SW480 (cell line): Measurements from ENCODE around the gene NEAT1.
A peak's percentile ranks its signal among the peaks of the same experiment; 100 is the strongest.
"Not testable (repeated sequence)": the region's sequence is repeated elsewhere in the genome, so short reads cannot be mapped to it uniquely, and the experiment has no call there.

Source experiments
- DNase-seq: peaks from one replicate; pipeline ENCODE4 v3.0.0-alpha.2; 2016; ENCODE audit warnings: low spot score

Gene NEAT1

DNA sequence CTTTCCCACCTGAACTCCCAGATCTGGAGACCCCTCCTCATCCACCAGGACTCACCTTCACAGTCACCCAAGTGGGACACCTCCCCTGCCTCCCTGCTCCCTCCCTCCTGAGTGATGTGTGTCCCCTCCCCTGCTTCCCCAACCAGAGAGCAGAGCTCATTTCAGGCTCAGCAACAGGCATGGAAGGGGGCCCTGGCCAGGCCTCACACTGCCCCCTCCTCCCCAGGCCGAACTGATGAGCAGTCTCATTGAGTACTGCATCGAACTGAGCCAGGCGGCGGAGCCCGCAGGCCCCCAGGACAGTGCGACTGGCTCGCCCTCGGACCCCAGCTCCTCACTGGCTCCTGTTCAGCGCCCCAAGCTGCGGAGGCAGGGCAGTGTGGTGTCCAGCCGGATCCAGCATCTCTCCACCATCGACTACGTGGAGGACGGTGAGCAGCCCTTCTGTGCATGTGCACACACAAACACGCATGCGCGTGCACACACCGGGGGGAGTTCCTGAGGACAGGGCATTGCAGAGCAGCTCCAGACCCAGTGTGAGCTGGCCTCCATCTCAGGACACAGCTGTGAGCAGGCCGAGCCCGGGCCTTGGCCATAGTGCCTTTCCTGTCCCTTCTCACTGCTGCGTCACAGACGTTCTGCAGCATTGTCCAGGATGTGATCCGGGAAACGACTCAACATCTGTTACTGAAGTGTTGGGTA lies 17.8 kb upstream of the NEAT1 start:
- DNase-seq, result no peak

GRCh38 chr11:65410936-65411680 lies 11.5 kb upstream of the NEAT1 start:
- no peak for DNase-seq

DNA sequence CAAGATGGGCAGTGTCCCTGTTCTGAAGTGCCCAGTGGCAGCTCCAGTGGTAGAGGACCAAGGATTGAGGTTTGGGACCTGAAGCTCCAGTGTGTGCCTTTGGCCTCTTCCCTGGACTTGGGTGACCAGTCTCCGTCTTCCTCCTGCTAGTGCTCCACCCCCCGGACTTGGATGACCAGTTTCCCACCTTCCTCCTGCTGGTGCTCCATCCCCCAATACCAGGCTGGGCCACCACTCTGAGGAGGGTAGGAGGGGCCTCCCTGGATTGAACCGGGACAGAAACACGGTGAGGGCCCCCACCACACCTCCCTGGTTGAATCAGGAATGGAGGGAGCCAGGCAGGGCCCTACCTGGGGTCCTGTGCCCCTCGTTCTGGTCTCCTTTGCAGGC lies 10.9 kb upstream of the NEAT1 start:
- DNase-seq, result no peak

GRCh38 chr11:65412271-65413076 lies 10.1 kb upstream of the NEAT1 start:
- no peak for DNase-seq

DNA sequence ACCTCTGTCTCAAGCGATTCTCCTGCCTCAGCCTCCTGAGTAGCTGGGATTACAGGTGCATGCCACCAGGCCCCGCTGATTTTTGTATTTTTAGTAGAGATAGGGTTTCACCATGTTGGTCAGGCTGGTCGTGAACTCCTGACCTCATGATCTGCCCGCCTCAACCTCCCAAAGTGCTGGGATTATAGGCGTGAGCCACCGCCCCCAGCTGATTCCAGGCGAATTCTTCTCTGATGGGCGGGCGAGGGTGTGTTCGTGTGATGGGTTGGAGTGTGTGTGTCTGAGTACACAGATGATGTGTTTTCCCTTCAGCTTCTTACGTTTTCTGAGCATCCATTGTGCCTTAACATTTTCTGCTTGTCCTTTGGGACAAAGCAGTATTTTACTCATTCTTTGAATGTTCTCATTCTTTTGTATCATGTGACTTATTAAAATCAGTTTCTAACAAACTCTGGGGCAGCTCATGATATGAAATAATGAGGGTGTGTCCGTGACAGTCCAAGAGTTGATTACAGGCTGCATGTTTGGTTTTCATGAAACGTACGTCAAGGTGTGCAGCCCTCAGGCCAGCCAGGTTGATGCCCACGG lies 9.4 kb upstream of the NEAT1 start:
- not testable (repeated sequence) for DNase-seq

DNA sequence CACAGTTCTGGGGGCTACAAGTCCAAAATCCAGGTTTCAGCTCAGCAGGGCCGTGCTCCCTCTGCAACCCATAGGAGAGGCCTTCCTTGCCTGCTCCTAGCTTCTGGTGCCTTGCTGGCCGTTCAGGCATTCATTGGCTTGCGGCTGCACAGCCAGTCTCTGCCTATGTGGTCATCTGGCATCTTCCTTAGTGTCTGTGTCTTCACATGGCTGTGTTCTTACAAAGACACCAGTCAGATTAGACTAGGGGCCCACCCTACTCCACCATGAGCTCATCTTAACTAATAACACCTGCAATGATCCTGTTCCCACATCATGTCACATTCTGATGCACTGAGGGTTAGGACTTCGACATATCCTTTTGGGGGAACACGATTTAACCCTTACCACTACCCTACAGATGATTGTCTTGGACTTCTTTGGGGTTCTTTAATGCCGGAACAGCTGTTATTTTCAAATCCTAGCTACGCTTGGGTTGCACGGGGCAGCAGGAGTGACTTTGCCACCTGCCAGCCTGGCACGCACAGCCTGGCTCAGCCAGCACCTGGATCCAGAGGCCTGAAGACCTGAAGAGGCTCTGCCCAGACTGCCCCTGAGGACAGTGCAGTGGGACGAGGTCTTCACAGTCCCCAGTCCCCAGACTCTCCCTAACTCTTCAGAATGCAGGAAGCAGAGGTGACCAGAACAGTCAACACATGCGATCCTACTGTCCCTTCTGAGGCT lies 7.7 kb upstream of the NEAT1 start:
- no peak for DNase-seq

DNA sequence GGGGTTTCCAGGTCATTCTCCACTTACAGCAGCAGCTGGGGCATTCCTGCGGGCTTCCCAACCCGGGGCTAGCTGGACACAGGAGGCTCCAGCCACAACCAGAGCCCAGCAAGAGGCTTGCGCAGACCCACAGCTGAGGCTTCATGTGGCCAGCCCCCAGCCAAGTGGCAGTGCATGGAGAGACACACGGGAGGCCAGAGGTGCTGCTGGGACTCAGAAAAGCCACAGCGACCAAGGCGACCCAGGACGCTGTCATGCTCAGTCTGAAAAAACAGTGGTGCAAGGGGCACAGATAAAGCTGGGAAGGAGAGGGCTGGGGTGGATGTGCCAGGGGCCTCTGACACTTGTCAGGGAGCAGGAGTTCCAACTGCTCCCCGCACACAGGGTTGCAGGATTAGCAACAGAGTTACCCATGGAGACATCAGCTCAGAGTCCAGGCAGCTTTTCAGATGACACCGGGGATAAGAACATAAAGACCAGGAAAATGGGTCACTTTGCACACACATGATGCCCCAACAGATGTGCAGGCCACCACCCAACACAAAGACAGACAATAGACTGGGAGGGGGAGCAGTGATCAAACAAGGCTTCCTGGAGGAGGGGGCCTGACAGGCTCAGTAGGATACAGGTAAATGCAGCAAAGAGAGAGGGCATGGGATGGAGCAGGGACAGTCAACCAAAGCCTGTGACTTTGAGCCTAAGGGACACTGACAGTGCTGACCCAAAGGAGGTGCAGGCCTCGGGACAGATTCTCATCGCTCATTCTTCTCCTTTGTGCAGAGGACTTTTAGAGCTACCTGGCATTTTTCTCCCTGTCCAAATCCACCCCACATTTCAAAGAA lies 6.9 kb upstream of the NEAT1 start:
- DNase-seq, result no peak

- DNase-seq, result peak; percentile 81
These were observed 6.2 kb upstream of the NEAT1 start for GRCh38 chr11:65416341-65416824.

DNA sequence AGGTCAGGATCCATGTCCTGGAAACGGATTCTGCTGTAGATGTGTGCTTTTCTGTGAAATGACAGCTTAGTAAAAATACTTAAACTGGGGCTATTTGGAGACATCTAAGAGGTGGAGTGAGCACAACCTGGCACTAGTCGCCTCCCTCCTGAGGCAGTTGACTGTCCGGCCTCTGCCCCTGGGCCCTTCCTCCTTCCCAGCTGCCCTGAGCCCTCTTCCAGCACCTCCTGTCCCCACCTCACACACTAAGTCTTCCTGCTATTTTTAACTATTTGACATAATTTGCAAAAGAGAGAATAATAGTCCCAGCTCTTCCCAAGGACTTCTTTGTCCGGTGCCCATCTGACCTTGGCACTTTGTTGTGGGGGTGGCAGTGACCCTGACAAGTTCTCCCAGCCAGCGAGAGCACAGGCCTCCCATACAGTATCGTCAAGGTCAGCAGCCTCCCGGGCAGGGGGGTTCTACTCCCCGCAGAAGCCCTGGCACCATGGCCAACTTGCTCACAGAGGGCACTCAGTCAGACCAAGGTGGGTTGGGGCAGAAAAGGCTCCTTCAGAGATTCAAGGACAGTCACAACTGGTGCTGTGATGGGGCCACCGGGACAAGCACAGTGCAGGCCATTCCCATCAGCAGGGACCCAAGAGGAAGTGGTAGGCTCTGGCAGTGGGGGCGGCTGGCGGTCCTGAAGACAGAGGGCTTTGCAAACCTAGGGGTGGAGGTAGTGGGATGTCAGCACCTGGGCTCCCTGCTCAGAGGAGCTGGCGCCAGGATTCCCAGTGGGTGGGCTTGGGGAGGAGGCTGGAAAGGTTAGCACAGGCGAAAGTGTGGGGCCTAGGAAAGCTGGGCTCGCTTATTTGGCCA lies 5.5 kb upstream of the NEAT1 start:
- DNase-seq, result peak; percentile 23

DNA sequence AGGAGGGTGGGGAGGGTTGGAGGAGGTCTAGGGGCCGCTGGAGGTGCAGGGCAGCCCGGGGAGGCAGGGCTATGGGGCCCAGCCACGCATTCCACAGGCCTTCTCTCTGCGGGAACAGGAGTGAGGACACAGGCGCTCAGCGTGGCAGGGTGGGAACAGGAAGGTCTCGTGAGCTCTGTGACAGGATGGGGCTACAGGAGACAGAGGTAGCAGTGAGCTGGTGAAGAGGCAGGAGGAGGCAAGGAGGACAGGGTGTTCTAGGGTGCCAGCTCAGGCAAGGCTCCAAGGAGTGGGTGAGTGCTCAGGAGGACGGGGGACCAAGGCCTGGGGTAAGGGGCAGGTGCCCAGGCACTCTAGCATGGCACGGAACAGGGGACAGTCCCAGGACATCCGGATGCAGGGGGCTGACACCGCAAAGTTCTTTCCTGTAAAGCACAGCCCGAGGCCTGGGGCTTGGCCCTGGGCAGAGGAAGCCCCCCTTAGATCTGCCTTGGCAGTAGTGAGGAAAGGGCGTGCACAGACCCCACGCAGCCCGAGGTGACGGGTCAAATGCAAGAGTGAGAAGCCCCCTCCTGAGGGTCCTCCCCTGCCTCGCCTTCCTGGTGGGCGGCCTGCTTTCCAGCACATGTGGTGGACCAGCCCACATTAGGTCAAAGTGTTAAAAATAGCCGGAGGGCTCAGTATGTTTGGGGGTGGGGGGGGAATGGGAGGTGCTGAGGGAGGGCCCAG lies 4.7 kb upstream of the NEAT1 start:
- DNase-seq, result peak; percentile 44

DNA sequence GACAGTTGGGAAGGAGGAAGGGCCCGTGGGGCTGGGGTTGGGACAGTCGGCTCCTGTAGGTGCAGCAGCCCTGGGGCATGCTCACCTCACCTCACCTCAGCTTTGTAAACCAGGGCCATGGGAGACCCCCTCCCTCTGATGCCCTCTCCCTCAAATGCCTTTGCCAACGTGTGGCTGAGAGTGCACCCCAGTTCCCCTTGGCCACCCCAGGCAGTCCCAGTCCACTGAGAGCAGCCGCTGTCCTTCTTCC lies 4.2 kb upstream of the NEAT1 start:
- DNase-seq, result no peak

- DNase-seq, result peak; percentile 98
These were observed 3.7 kb upstream of the NEAT1 start for GRCh38 chr11:65418681-65419459.

DNA sequence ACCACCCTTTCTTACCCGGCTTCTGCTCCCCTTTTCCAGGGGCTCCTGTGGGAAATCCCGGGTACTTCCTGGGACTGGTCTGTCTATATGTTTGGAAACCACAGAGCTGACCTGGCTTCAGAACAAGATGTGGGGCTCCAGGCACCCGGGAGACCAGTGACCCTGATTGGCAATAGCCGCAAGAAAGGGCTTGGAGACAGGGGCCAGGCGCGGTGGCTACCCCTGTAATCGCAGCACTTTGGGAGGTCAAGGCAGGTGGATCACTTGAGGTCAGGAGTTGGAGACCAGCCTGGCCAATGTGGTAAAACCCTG lies 3.2 kb upstream of the NEAT1 start:
- no peak for DNase-seq

DNA sequence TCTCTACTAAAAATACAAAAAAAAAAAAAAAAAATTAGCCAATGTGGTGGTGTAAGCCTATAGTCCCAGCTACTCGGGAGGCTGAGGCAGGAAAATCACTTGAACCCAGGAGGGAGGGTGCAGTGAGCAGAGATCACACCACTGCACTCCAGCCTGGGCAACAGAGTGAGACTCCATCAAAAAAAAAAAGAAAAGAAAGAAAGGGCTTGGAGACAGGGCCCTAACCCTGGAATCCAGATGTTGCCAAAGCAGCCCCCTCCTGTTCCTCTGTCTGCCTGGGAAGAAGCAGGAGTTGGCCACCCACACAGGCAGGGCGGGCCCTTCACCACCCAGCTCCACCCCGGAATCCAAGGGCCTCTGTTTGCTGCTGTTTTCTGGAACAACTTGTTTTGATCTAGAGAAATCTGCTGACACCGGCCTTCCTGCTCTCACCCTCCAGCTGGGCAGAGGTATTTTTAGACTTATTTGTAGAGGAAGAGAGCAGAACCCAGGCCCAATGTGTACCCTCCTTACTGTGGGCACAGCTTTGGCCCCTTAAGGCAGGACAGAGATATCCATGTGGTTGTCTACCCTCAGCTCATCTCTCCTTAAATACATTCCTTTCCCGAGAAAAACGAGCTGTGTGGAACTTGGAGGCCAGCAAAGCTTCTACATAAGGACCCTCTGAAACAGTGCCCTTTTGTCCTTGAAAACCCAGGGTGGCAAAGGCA lies 2.7 kb upstream of the NEAT1 start:
- peak; percentile 94 for DNase-seq

- DNase-seq, result no peak
These were observed 2.1 kb upstream of the NEAT1 start for GRCh38 chr11:65420506-65420905.

- peak; percentile 96 for DNase-seq
These were observed 1.4 kb upstream of the NEAT1 start for GRCh38 chr11:65420979-65421793.
